Measurements from ENCODE around the gene REV3L. TPM values are rescaled to one million over a fixed set of nuclear protein-coding genes. Genes with fewer than 3 reads are reported as not detected.

The REV3L gene
- total and polyA plus RNA-seq, 12 donors = 5.6 to 25.8 (median 13.9) TPM

DNA sequence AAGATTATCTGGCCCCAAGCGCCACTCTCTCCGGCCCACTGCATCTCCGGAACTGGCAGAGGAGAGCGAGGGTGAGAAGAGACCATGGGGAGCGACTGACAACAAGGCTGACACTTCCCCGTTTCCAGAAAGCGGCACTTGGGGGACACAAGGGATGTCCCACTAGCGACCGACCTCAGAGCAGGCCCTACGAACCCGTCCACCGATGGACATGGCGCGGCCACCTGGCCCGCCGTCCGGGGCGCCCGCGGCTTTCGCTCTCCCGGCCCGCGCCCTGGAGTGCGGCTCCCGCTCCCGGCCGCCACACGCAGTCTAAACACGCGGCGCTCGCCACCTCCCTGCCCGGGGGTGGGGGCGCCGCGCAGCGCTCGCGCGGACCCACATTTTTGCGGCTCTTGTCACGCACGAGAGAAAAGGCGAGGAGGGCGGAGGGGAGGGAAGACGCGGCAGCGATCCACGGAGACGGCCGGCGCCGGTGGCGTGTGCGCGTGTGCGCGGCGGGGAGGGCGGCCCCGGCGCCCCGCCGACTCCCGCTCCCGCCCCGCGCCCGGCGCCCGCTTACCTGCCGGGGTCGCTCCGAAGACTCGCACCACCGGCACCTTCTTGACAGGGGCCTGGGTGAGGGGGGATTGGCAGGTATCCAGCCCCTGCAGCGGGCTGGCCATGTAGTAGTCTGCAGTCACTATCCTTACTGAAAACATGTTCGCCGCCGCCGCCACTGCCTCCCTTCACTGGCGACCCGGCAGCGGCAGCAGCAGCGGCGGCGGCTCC, 645 bp downstream of the REV3L start:
- Histone ChIP-seq H3K36me3 (peaks cover 0 to under 1% (median 0%) of the 10 kb centered on the region in 9 donors), H3K27me3 (no peaks in the 10 kb centered on the region), H3K9me3 (no peaks in the 10 kb centered on the region), H3K4me1 (peaks cover 0 to 67% (median 57%) of the 10 kb centered on the region in 9 donors), H3K4me3 (peak overlapping the region; percentile 76 to 95 (median 89)), H3K27ac (peak overlapping the region; percentile 95 to 100 (median 99))
- TF ChIP-seq, protein P1, sequence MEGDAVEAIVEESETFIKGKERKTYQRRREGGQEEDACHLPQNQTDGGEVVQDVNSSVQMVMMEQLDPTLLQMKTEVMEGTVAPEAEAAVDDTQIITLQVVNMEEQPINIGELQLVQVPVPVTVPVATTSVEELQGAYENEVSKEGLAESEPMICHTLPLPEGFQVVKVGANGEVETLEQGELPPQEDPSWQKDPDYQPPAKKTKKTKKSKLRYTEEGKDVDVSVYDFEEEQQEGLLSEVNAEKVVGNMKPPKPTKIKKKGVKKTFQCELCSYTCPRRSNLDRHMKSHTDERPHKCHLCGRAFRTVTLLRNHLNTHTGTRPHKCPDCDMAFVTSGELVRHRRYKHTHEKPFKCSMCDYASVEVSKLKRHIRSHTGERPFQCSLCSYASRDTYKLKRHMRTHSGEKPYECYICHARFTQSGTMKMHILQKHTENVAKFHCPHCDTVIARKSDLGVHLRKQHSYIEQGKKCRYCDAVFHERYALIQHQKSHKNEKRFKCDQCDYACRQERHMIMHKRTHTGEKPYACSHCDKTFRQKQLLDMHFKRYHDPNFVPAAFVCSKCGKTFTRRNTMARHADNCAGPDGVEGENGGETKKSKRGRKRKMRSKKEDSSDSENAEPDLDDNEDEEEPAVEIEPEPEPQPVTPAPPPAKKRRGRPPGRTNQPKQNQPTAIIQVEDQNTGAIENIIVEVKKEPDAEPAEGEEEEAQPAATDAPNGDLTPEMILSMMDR (IDR thresholded peaks at IDR 0.05) = peak in 1 of 9 donors; percentile 8
- intact Hi-C loops (cut with DNase I) = loop anchor here in 7 of 10 donors (1.0 to 10.0 kb wide), 15 partner anchors 70 to 228 kb away; partner anchors contain the start of gene TRAF3IP2 (in 4 of the 7)
- WGBS, 2 donors = 0 to 1% methylated on average over 61 to 88 of the region's 88 CpGs
- ATAC-seq = peak; percentile 10 to 38 (median 21)
- DNase-seq = peak; percentile 43 to 55

DNA sequence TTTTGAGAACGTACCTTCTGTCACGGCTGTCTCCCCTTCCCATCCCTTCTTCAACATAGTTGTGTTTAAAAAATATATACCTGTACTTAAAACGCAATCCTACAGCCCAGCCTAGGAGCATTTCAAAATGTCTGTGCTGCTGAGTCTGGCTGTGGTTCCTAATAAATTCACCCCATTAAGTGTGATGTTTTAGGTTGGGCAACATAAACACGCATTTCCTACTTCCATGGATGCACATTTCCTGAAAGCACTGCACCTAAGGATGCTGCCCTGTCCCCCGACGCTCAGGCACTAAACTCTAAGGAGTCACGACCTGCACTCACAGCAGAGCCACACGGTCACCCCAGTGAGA, 1.2 kb downstream of the REV3L start:
- no peaks in the 10 kb centered on the region for H3K36me3 ChIP-seq
- DNase-seq = no peak
- H3K9me3 ChIP-seq = no peaks in the 10 kb centered on the region
- ATAC-seq = no peak
- 5 to 6% methylated on average over 8 of the region's 8 CpGs for WGBS, 2 donors
- TF ChIP-seq, protein P1 (IDR thresholded peaks at IDR 0.05) = no peak
- peak overlapping the region; percentile 76 to 95 (median 89) for H3K4me3 ChIP-seq
- intact Hi-C loops (cut with DNase I) = loop anchor here in 7 of 10 donors (1.0 to 10.0 kb wide), 15 partner anchors 70 to 227 kb away; partner anchors contain the start of gene TRAF3IP2 (in 4 of the 7)
- peaks cover 0 to 67% (median 56%) of the 10 kb centered on the region in 9 donors for H3K4me1 ChIP-seq
- H3K27me3 ChIP-seq = no peaks in the 10 kb centered on the region
- H3K27ac ChIP-seq = peak overlapping the region; percentile 95 to 100 (median 99)

DNA sequence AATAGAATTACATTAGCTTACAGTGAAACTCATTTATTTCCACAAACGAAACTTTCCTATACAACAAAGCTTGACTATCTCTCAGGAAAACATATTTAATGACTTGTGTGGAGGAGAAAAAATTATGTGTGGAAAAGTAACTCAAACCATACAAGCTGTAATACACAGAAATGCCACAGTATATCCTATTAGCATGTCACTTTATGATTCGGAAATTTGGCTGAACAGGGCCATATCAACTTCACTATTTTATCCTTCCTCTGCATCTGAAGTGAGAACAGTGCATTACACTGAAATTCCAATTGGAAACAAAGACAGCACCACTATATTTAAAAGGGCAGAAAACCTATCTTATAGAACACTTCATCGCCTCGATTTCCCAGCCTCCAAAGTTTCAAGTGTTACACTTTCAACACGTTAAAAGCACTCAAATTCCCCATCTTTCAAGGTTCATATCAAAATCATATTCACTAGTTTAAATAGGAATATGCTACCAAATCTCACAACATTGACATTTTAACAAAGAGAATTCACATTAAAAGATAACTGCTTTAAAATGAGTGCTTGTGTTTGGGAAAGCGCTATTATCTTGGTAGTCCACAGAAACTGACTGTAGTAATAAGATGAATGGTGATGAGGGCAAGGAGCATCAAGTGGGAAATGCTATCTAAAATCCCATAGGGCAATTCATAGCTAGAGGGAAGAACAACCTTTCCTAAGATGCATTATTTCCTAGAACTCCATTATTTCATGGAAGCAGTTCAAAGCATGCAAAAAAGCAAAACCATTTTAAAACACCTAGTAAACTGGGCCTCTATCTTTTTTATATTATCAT, 1.8 kb downstream of the REV3L start:
- intact Hi-C loops (cut with DNase I) = loop anchor here in 7 of 10 donors (5.0 to 10.0 kb wide), 12 partner anchors 71 to 226 kb away; partner anchors contain the start of gene TRAF3IP2 (in 2 of the 7)
- no peaks in the 10 kb centered on the region for H3K9me3 ChIP-seq
- H3K27ac ChIP-seq = peak overlapping the region in 9 of 10 donors; percentile 95 to 100 (median 99)
- no peaks in the 10 kb centered on the region for H3K27me3 ChIP-seq
- peaks cover 0 to 68% (median 54%) of the 10 kb centered on the region in 9 donors for H3K4me1 ChIP-seq
- no peaks in the 10 kb centered on the region for H3K36me3 ChIP-seq
- peak overlapping the region; percentile 76 to 95 (median 89) for H3K4me3 ChIP-seq
- no peak for ATAC-seq
- no peak for DNase-seq
- WGBS, 2 donors = 41 to 48% methylated on average over 6 of the region's 6 CpGs
- TF ChIP-seq, protein P1 (IDR thresholded peaks at IDR 0.05) = no peak

DNA sequence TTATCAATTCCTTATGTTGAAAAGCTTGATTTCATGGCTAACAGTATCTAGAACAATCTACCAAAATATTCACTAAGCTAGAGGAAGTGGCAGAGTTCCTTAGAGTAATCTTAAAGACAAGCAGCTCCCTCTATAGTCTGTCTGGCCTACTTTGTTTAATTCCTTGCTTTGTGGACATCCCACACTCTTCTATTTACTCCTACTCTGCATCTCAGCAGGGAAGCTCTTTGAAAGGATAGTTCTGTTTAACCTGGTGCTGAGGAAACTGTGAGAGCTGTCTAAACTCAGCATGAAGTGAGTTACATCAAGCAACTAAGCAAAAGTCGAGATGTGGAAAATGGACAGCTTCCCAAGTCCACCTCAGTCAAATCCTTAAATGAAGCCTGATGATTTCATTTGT, 4.3 kb downstream of the REV3L start:
- H3K27ac ChIP-seq = peak overlapping the region in 1 of 10 donors; percentile 6
- H3K4me1 ChIP-seq = peaks cover 0 to 52% (median 41%) of the 10 kb centered on the region in 9 donors
- WGBS, 2 donors = 28 to 55% methylated on average over 1 of the region's 1 CpG
- no peaks in the 10 kb centered on the region for H3K9me3 ChIP-seq
- intact Hi-C loops (cut with DNase I) = loop anchor here in 7 of 10 donors (5.0 to 10.0 kb wide), 5 partner anchors 64 to 221 kb away; a partner anchor contains a TSS
- H3K4me3 ChIP-seq = no peak overlapping the region
- no peaks in the 10 kb centered on the region for H3K36me3 ChIP-seq
- TF ChIP-seq, protein P1 (IDR thresholded peaks at IDR 0.05) = peak in 6 of 9 donors; percentile 29 to 59 (median 48)
- no peaks in the 10 kb centered on the region for H3K27me3 ChIP-seq
- ATAC-seq (no peak), DNase-seq (no peak)
